Caco-2 (cell line): Measurements from ENCODE around the gene ZCCHC7. TPM values are rescaled to one million over a fixed set of nuclear protein-coding genes. Genes with fewer than 3 reads are reported as not detected.

Source experiments
- BruUV-seq: library from RNA; stranded (reverse); fragments of 400-500 nt; replicated peaks from 2 replicates; lab custom pipeline; 2021; lab: Mats Ljungman, UMichigan
- CTCF ChIA-PET: fragments of 300-600 bp; sonication (Branson Sonifier 250); formaldehyde crosslinking; loops from one replicate; lab custom pipeline; 2022; ENCODE audit warnings: antibody characterized with exemption; lab: Charles Lee
- POLR2A ChIA-PET: fragments of 300-600 bp; sonication (Branson Sonifier 250); formaldehyde crosslinking; loops from one replicate; lab custom pipeline; 2022; ENCODE audit warnings: antibody characterized with exemption; lab: Charles Lee
- DNase-seq, 2 experiments: peaks; one replicate each; pipeline versions ENCODE4 v3.0.0 to v3.0.0-alpha.2; 2020 to 2022
- H3K27me3 ChIP-seq: replicated peaks from 2 replicates; pipeline ENCODE4 v1.6.0; 2011; ENCODE audit warnings: low read length; ENCODE audit not compliant: control insufficient read depth, insufficient read depth
- H3K36me3 ChIP-seq: 2 replicates; pipeline ENCODE4 v1.5.1; 2011; ENCODE audit warnings: low read length; ENCODE audit not compliant: control insufficient read depth, insufficient read depth
- H3K4me1 ChIP-seq: fragments of 250-450 bp; sonication (Bioruptor Pico); 2 replicates; pipeline ENCODE4 v1.5.1; 2020; ENCODE audit warnings: mild to moderate bottlenecking
- H3K4me3 ChIP-seq: 2 replicates; pipeline ENCODE4 v1.5.1; 2011; ENCODE audit warnings: low read depth, mild to moderate bottlenecking, control low read depth, low read length
- H3K9me3 ChIP-seq: fragments of 250-450 bp; sonication (Bioruptor Pico); 2 replicates; pipeline ENCODE4 v1.5.1; 2020; ENCODE audit warnings: mild to moderate bottlenecking, moderate library complexity
- H3K27ac Mint-ChIP-seq: one replicate; pipeline ENCODE4 v1.8.0; 2022; ENCODE audit warnings: mixed read lengths; ENCODE audit not compliant: unreplicated experiment
- H3K27me3 Mint-ChIP-seq: one replicate; pipeline ENCODE4 v1.8.0; 2022; ENCODE audit warnings: mixed read lengths; ENCODE audit not compliant: insufficient read depth, unreplicated experiment
- H3K36me3 Mint-ChIP-seq: one replicate; pipeline ENCODE4 v1.8.0; 2022; ENCODE audit warnings: mild to moderate bottlenecking, mixed read lengths; ENCODE audit not compliant: insufficient read depth, unreplicated experiment
- H3K4me1 Mint-ChIP-seq: one replicate; pipeline ENCODE4 v1.8.0; 2022; ENCODE audit warnings: low read depth, mixed read lengths; ENCODE audit not compliant: unreplicated experiment
- H3K4me3 Mint-ChIP-seq: one replicate; pipeline ENCODE4 v1.8.0; 2022; ENCODE audit warnings: mild to moderate bottlenecking, moderate library complexity, mixed read lengths; ENCODE audit not compliant: unreplicated experiment
- H3K9me3 Mint-ChIP-seq: one replicate; pipeline ENCODE4 v1.8.0; 2022; ENCODE audit warnings: mixed read lengths; ENCODE audit not compliant: unreplicated experiment
- intact Hi-C: fragments of 100-400 bp; cut with micrococcal nuclease; formaldehyde crosslinking; loops from one replicate; pipeline ENCODE4 v1.10.0; 2022; ENCODE audit not compliant: unreplicated experiment
- total RNA-seq: library from RNA; stranded (reverse); gene quantifications from 2 replicates; pipeline ENCODE4 v1.2.3, GENCODE V29; 2022
- TF ChIP-seq, protein P1 (sequence below), 2 experiments: fragments of 200-600 bp in 1 of 2; IDR thresholded peaks; 1 replicate in 1 of 2; 2 replicates in 1 of 2; pipeline versions ENCODE4 v1.5.1 to v1.8.0; 2011 to 2022; ENCODE audit warnings: antibody characterized with exemption in 1 of 2, control low read depth in 1 of 2, inconsistent platforms in 1 of 2, low read depth in 1 of 2, low read length in 1 of 2, mild to moderate bottlenecking in 1 of 2, moderate library complexity in 1 of 2; ENCODE audit not compliant: insufficient read depth in 1 of 2, severe bottlenecking in 1 of 2, unreplicated experiment in 1 of 2

ZCCHC7 gene
- total RNA-seq, 1 experiment from 2014 or later, result 22.0 TPM

- Mint-ChIP-seq H3K9me3 (no peaks in the 10 kb centered on the region), H3K4me1 (no peaks in the 10 kb centered on the region), H3K27me3 (no peaks in the 10 kb centered on the region), H3K4me3 (no peak overlapping the region), H3K27ac (no peak overlapping the region), H3K36me3 (no peaks in the 10 kb centered on the region)
- ChIA-PET CTCF (no interaction called here), POLR2A (no interaction called here)
- no peaks in the 10 kb centered on the region; the same call in 1 of the 2 replicates for H3K4me1 ChIP-seq
- no peak overlapping the region for H3K4me3 ChIP-seq
- TF ChIP-seq, protein P1, sequence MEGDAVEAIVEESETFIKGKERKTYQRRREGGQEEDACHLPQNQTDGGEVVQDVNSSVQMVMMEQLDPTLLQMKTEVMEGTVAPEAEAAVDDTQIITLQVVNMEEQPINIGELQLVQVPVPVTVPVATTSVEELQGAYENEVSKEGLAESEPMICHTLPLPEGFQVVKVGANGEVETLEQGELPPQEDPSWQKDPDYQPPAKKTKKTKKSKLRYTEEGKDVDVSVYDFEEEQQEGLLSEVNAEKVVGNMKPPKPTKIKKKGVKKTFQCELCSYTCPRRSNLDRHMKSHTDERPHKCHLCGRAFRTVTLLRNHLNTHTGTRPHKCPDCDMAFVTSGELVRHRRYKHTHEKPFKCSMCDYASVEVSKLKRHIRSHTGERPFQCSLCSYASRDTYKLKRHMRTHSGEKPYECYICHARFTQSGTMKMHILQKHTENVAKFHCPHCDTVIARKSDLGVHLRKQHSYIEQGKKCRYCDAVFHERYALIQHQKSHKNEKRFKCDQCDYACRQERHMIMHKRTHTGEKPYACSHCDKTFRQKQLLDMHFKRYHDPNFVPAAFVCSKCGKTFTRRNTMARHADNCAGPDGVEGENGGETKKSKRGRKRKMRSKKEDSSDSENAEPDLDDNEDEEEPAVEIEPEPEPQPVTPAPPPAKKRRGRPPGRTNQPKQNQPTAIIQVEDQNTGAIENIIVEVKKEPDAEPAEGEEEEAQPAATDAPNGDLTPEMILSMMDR (IDR thresholded peaks at IDR 0.05; ENCODE audit: insufficient read depth in 1 of 2, low read depth in 1 of 2, low read length in 1 of 2, severe bottlenecking in 1 of 2, unreplicated experiment in 1 of 2), result no peak
- no peak for DNase-seq
- no peaks in the 10 kb centered on the region for H3K9me3 ChIP-seq
- H3K27me3 ChIP-seq, result no peaks in the 10 kb centered on the region
- intact Hi-C loops, result no loop called here
- no peaks in the 10 kb centered on the region for H3K36me3 ChIP-seq
- BruUV-seq, result no TSS peak
Observed at GRCh38 chr9:37342895-37343294, 222.5 kb downstream of the ZCCHC7 start.

DNA sequence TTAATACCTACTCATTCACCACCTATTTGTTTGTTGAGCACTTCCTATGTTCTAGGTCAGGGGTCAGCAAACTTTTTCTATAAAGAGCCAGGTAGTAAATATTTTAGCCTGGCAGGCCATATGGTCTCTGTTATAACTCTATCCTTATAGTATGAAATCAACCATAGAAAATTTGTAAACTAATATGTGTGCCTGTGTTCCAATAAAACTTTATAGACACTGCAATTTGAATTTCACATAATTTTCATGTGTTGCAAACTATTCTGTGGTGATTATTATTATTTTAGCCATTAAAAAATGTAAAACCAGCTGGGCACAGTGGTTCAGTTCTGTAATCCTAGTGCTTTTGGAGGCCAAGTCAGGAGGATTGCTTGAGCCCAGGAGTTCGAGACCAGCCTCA lies 223.3 kb downstream of the ZCCHC7 start:
- no peaks in the 10 kb centered on the region for H3K9me3 ChIP-seq
- no peaks in the 10 kb centered on the region for H3K36me3 ChIP-seq
- ChIA-PET CTCF (no interaction called here), POLR2A (no interaction called here)
- DNase-seq, result no peak
- no peaks in the 10 kb centered on the region for H3K36me3 Mint-ChIP-seq
- H3K27ac Mint-ChIP-seq, result no peak overlapping the region
- no peaks in the 10 kb centered on the region for H3K4me1 Mint-ChIP-seq
- H3K9me3 Mint-ChIP-seq, result no peaks in the 10 kb centered on the region
- H3K27me3 ChIP-seq, result no peaks in the 10 kb centered on the region
- no peaks in the 10 kb centered on the region; the same call in 1 of the 2 replicates for H3K4me1 ChIP-seq
- intact Hi-C loops, result no loop called here
- H3K27me3 Mint-ChIP-seq, result no peaks in the 10 kb centered on the region
- H3K4me3 Mint-ChIP-seq, result no peak overlapping the region
- no peak overlapping the region for H3K4me3 ChIP-seq
- TF ChIP-seq, protein P1 (IDR thresholded peaks at IDR 0.05; ENCODE audit: insufficient read depth in 1 of 2, low read depth in 1 of 2, low read length in 1 of 2, severe bottlenecking in 1 of 2, unreplicated experiment in 1 of 2), result no peak
- BruUV-seq, result no TSS peak

GRCh38 chr9:37345038-37345437 lies 224.7 kb downstream of the ZCCHC7 start:
- ChIA-PET CTCF (no interaction called here), POLR2A (no interaction called here)
- intact Hi-C loops, result no loop called here
- Mint-ChIP-seq H3K4me3 (no peak overlapping the region), H3K27ac (no peak overlapping the region), H3K4me1 (no peaks in the 10 kb centered on the region), H3K36me3 (no peaks in the 10 kb centered on the region), H3K27me3 (no peaks in the 10 kb centered on the region), H3K9me3 (no peaks in the 10 kb centered on the region)
- no peak overlapping the region for H3K4me3 ChIP-seq
- TF ChIP-seq, protein P1 (IDR thresholded peaks at IDR 0.05; ENCODE audit: insufficient read depth in 1 of 2, low read depth in 1 of 2, low read length in 1 of 2, severe bottlenecking in 1 of 2, unreplicated experiment in 1 of 2), result no peak
- H3K27me3 ChIP-seq, result no peaks in the 10 kb centered on the region
- H3K4me1 ChIP-seq, result no peaks in the 10 kb centered on the region
- no TSS peak for BruUV-seq
- no peaks in the 10 kb centered on the region for H3K36me3 ChIP-seq
- H3K9me3 ChIP-seq, result no peaks in the 10 kb centered on the region
- DNase-seq, result no peak
